ENCODE data around the gene LHX4. TPM values are rescaled to one million over a fixed set of nuclear protein-coding genes. Genes with fewer than 3 reads are reported as not detected.

LHX4 gene
- total and polyA plus RNA-seq, 2 of the 13 experiments (the other 11 are each of a cell fraction or from before 2014, with no cell fraction given) = 0.03 to 0.07 TPM

DNA sequence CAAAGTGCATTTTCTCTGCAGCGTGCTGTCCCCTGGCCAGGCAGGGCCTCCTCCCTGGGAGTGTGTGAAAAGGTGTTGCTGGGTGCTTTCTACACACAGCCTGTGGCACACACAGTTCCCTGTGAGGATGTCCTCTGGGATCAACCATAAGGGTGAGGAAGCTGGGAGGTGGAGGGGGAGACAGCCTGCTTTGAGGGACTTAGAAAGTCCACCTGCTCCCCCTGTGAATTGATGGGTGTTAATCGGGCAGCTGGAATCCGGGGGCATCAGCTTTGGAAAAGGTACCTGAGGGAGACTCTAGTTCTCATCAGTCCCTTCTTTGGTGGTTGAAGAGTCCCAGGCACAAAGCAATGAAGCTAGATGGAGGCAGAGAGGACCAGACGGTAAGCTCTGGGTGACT, 35.8 kb downstream of the LHX4 start (continued):
- no peak for TF ChIP-seq ZNF883 (CRISPR knock-in tag; IDR thresholded peaks at IDR 0.05; ENCODE audit: not compliant biosample characterization)
- TF ChIP-seq, protein P1, sequence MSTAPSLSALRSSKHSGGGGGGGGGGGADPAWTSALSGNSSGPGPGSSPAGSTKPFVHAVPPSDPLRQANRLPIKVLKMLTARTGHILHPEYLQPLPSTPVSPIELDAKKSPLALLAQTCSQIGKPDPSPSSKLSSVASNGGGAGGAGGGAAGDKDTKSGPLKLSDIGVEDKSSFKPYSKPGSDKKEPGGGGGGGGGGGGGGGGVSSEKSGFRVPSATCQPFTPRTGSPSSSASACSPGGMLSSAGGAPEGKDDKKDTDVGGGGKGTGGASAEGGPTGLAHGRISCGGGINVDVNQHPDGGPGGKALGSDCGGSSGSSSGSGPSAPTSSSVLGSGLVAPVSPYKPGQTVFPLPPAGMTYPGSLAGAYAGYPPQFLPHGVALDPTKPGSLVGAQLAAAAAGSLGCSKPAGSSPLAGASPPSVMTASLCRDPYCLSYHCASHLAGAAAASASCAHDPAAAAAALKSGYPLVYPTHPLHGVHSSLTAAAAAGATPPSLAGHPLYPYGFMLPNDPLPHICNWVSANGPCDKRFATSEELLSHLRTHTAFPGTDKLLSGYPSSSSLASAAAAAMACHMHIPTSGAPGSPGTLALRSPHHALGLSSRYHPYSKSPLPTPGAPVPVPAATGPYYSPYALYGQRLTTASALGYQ (CRISPR knock-in tag; IDR thresholded peaks at IDR 0.05) = no peak
- no peak for TF ChIP-seq GTF2F1 (IDR thresholded peaks at IDR 0.05; ENCODE audit: low read length)
- TF ChIP-seq, protein P2, sequence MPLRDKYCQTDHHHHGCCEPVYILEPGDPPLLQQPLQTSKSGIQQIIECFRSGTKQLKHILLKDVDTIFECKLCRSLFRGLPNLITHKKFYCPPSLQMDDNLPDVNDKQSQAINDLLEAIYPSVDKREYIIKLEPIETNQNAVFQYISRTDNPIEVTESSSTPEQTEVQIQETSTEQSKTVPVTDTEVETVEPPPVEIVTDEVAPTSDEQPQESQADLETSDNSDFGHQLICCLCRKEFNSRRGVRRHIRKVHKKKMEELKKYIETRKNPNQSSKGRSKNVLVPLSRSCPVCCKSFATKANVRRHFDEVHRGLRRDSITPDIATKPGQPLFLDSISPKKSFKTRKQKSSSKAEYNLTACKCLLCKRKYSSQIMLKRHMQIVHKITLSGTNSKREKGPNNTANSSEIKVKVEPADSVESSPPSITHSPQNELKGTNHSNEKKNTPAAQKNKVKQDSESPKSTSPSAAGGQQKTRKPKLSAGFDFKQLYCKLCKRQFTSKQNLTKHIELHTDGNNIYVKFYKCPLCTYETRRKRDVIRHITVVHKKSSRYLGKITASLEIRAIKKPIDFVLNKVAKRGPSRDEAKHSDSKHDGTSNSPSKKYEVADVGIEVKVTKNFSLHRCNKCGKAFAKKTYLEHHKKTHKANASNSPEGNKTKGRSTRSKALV (CRISPR knock-in tag; IDR thresholded peaks at IDR 0.05) = no peak
- no peak for TF ChIP-seq ZFP36 (IDR thresholded peaks at IDR 0.05; ENCODE audit: borderline replicate concordance, low read depth, low read length, partially characterized antibody)
- TF ChIP-seq ZNF354B (CRISPR knock-in tag; IDR thresholded peaks at IDR 0.05) = no peak

DNA sequence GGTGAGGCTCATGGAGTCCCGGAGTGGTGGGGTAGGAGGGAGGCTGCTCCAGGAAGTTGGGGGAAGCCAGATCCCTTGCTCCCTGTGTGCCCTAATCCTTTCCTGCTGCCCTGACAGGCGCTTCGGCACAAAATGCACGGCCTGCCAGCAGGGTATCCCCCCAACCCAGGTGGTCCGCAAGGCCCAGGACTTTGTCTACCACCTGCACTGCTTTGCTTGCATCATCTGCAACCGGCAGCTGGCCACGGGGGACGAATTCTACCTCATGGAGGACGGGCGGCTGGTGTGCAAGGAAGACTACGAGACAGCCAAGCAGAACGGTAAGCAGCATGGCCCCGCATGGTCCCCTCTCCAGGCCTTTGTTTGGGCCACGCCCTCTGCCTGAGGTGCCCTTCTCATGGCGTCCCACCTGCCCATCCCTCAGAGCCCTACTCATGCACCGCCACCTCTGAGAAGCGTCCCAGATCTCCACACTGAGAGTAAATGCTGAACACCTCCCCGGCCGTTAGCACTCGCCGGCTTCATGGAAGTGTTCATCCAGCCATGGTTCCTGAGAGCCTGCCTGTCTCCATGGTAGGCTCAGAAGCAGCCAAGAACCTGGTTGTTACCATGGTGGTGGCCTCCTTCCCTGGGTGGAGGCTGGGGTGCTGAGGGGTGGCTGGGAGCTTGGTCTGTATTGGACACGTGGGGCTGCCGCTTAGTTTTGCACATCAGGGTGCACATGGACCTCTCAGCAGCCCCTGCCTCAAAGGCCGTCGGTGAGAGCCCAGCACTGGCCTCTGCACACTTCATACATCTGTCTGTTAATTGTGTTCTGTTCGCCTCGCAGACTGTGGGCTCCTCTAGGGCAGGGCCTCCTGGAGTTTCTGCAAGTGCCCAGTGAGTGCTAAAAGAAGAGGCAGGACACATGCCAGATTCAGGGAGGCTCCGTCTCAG, 36.5 kb downstream of the LHX4 start:
- H3K36me3 ChIP-seq (replicated peaks in 1 of 2; ENCODE audit: control insufficient read depth in 1 of 2, insufficient read depth in 2 of 2, low read length in 2 of 2) = no peaks in the 10 kb centered on the region
- no peaks in the 10 kb centered on the region for H3K9me3 ChIP-seq (ENCODE audit: low read length)
- H3K4me2 ChIP-seq (ENCODE audit: low read depth, low read length) = no peak overlapping the region
- DNase-seq (ENCODE audit: low spot score) = no peak
- H4K20me1 ChIP-seq (ENCODE audit: insufficient read depth, low read length) = no peaks in the 10 kb centered on the region; the same call in 1 of the 2 replicates
- peaks cover 0 to 21% of the 10 kb centered on the region in 2 experiments; a peak in 3 of 5 replicates for H3K27me3 ChIP-seq (ENCODE audit: control insufficient read depth in 1 of 2, insufficient read depth in 2 of 2, low read length in 2 of 2)
- in situ Hi-C loops (cut with HindIII; ENCODE audit: extremely low pct_ligation_motif_present, low pct_unique_long_range_greater_than_20kb) (loop anchor here (10.0 kb wide), 1 partner anchor 82 kb away; no protein-coding TSS in a partner anchor), intact Hi-C loops (cut with micrococcal nuclease; ENCODE audit: unreplicated experiment) (no loop called here)
- H3K79me2 ChIP-seq (ENCODE audit: insufficient read depth, low read length) = no peaks in the 10 kb centered on the region
- H3K9ac ChIP-seq (ENCODE audit: insufficient read depth, low read depth, low read length) = no peak overlapping the region
- ATAC-seq = no peak
- CTCF ChIA-PET (ENCODE audit: low intra/inter-chr PET ratio, low total read pairs) = no interaction called here
- 93% methylated on average over 11 of the region's 28 CpGs for WGBS (ENCODE audit: low lambda C conversion rate)
- H2AFZ ChIP-seq (ENCODE audit: low read length) = no peak overlapping the region
- BruUV-seq (replicated peaks) = no TSS peak
- no peak overlapping the region for H3K27ac ChIP-seq (ENCODE audit: extremely low read length, insufficient read depth, low read length)
- H3K4me1 ChIP-seq (ENCODE audit: insufficient read depth, low read length) = peaks cover 36% of the 10 kb centered on the region
- TF ChIP-seq, protein P3, sequence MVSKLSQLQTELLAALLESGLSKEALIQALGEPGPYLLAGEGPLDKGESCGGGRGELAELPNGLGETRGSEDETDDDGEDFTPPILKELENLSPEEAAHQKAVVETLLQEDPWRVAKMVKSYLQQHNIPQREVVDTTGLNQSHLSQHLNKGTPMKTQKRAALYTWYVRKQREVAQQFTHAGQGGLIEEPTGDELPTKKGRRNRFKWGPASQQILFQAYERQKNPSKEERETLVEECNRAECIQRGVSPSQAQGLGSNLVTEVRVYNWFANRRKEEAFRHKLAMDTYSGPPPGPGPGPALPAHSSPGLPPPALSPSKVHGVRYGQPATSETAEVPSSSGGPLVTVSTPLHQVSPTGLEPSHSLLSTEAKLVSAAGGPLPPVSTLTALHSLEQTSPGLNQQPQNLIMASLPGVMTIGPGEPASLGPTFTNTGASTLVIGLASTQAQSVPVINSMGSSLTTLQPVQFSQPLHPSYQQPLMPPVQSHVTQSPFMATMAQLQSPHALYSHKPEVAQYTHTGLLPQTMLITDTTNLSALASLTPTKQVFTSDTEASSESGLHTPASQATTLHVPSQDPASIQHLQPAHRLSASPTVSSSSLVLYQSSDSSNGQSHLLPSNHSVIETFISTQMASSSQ (IDR thresholded peaks at IDR 0.05; ENCODE audit: low read depth) = no peak
- TF ChIP-seq, protein P3 (CRISPR knock-in tag; IDR thresholded peaks at IDR 0.05; ENCODE audit: borderline replicate concordance) = no peak
- TF ChIP-seq TARDBP (CRISPR knock-in tag; IDR thresholded peaks at IDR 0.05) = no peak
- TF ChIP-seq HNRNPUL1 (IDR thresholded peaks at IDR 0.05; ENCODE audit: low read depth, low read length) = no peak
- TF ChIP-seq ZNF605 (CRISPR knock-in tag; IDR thresholded peaks at IDR 0.05) = no peak
- TF ChIP-seq KMT2A (CRISPR knock-in tag; IDR thresholded peaks at IDR 0.05) = no peak
- no peak for TF ChIP-seq ZNF34 (CRISPR knock-in tag; IDR thresholded peaks at IDR 0.05; ENCODE audit: borderline replicate concordance)
- FAIRE-seq = no peak
- POLR2A ChIA-PET = no interaction called here
- no peak overlapping the region for H3K4me3 ChIP-seq (replicated peaks in 1 of 3; ENCODE audit: insufficient read depth in 1 of 3, low read depth in 2 of 3, low read length in 3 of 3)
